Hepatocyte (in vitro differentiated cells): Measurements from ENCODE around the gene DNM3.

Source experiments
- CTCF ChIP-seq: fragments of 200-600 bp; sonication (generic); IDR thresholded peaks from 2 replicates; pipeline ENCODE4 v1.5.1; 2016; ENCODE audit warnings: antibody characterized with exemption, mild to moderate bottlenecking; ENCODE audit not compliant: poor library complexity
- EZH2phosphoT487 ChIP-seq: fragments of 200-600 bp; sonication (generic); IDR thresholded peaks from one replicate; pipeline ENCODE4 v1.6.1; 2018; ENCODE audit warnings: antibody characterized with exemption, mild to moderate bottlenecking, low read depth, moderate library complexity; ENCODE audit not compliant: unreplicated experiment, severe bottlenecking

- no peak for TF ChIP-seq EZH2phosphoT487
- TF ChIP-seq CTCF: no peak
These were observed 564.6 kb downstream of the DNM3 start for GRCh38 chr1:172405912-172406311.
